ENCODE data around the gene ZNF687.

Gene ZNF687

GRCh38 chr1:151282883-151283725 is 1.0 kb downstream of the ZNF687 start:
- peak; percentile 9 for DNase-seq (ENCODE audit: low read depth)

GRCh38 chr1:151284013-151284577 is 2.0 kb downstream of the ZNF687 start:
- DNase-seq (ENCODE audit: low read depth) = no peak

DNA sequence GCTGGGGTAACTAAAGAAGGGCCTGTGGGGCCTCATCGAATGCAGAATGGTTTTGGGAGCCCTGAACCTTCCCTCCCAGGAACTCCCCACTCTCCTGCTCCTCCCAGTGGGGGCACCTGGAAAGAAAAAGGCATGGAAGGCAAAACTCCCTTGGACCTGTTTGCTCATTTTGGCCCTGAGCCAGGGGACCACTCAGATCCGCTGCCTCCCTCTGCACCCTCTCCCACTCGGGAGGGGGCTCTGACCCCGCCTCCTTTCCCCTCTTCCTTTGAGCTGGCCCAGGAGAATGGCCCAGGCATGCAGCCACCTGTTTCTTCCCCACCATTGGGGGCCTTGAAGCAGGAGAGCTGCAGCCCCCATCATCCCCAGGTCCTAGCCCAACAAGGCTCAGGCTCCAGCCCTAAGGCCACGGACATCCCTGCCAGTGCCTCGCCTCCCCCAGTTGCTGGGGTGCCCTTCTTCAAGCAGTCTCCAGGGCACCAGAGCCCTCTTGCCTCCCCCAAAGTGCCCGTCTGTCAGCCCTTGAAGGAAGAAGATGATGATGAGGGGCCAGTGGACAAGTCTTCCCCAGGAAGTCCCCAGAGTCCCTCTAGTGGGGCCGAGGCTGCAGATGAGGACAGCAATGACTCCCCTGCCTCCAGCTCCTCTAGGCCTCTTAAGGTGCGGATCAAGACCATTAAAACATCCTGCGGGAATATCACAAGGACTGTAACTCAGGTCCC is 4.7 kb downstream of the ZNF687 start:
- no peak for DNase-seq (ENCODE audit: low read depth)

DNA sequence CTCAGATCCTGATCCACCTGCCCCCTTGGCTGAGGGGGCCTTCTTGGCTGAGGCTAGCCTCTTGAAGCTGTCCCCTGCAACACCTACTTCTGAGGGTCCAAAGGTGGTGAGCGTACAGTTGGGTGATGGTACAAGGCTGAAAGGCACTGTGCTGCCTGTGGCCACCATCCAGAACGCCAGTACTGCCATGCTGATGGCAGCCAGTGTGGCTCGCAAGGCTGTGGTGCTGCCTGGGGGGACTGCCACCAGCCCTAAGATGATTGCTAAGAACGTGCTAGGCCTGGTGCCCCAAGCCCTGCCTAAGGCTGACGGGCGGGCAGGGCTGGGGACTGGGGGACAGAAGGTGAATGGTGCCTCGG is 5.2 kb downstream of the ZNF687 start:
- no peak for DNase-seq (ENCODE audit: low read depth)

- DNase-seq (ENCODE audit: low read depth) = no peak
Measured at GRCh38 chr1:151287767-151288500, 5.8 kb downstream of the ZNF687 start.

GRCh38 chr1:151288502-151288901 is 6.4 kb downstream of the ZNF687 start:
- no peak for DNase-seq (ENCODE audit: low read depth)

DNA sequence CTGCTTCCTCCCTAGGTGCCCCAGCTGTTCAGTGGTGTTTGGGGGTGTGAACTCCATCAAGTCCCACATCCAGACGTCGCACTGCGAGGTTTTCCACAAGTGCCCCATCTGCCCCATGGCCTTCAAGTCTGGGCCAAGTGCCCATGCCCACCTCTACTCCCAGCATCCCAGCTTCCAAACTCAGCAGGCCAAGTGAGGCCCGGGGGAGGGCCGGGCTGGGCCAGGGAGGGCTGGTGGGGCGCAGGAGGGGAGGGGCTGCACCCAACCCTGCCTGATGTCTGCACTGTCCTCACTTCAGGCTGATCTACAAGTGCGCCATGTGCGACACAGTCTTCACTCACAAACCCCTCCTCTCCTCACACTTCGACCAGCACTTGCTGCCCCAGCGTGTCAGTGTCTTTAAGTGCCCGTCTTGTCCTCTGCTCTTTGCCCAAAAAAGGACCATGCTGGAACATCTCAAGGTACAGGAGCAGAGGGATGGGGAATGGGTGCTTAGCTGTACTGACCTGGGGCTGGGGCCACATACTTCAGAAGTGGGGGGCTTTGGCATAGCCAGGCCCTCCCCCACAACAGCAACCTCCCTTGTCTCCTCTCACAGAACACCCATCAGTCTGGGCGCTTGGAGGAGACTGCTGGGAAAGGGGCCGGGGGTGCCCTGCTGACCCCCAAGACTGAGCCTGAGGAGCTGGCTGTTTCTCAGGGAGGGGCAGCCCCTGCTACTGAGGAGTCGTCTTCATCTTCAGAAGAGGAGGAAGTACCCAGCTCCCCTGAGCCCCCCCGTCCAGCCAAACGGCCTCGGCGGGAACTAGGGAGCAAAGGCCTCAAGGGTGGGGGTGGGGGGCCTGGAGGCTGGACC is 7.2 kb downstream of the ZNF687 start:
- DNase-seq (ENCODE audit: low read depth) = no peak

DNA sequence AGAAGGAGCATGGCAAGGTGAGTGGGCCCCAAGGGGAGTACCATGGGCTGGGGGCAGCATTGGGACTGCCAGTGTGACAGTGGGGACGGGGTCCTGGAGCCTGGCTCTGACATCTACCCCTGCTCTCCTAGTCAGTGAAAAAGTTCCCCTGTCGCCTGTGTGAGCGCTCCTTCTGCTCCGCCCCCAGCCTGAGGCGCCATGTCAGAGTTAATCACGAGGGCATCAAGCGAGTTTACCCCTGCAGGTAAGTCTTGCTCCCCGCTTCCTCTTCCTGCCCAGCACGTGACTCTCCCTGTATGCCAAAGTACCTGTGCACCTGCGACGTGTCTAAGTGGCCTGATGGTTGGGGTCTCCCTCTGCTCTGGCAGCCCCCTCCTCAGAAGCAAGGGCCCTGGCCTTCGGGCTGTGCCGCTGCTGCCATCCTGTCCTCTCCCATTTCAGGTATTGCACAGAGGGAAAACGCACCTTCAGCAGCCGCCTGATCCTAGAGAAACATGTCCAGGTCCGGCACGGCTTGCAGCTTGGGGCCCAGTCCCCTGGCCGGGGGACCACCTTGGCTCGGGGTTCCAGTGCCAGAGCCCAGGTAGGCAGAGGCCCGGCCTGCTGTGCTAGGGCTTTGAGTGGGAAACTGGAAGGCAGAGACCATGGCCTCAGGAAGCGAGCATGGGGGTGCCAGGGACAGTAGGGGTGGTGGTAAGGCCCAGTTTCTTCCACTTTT is 8.1 kb downstream of the ZNF687 start:
- no peak for DNase-seq (ENCODE audit: low read depth)

GRCh38 chr1:151290709-151291303 is 8.7 kb downstream of the ZNF687 start:
- DNase-seq (ENCODE audit: low read depth) = no peak

- no peak for DNase-seq (ENCODE audit: low read depth)
Measured at GRCh38 chr1:151292207-151293030, 10.3 kb downstream of the ZNF687 start.

GRCh38 chr1:151293093-151293492 is 11.0 kb downstream of the ZNF687 start:
- DNase-seq (ENCODE audit: low read depth) = no peak

DNA sequence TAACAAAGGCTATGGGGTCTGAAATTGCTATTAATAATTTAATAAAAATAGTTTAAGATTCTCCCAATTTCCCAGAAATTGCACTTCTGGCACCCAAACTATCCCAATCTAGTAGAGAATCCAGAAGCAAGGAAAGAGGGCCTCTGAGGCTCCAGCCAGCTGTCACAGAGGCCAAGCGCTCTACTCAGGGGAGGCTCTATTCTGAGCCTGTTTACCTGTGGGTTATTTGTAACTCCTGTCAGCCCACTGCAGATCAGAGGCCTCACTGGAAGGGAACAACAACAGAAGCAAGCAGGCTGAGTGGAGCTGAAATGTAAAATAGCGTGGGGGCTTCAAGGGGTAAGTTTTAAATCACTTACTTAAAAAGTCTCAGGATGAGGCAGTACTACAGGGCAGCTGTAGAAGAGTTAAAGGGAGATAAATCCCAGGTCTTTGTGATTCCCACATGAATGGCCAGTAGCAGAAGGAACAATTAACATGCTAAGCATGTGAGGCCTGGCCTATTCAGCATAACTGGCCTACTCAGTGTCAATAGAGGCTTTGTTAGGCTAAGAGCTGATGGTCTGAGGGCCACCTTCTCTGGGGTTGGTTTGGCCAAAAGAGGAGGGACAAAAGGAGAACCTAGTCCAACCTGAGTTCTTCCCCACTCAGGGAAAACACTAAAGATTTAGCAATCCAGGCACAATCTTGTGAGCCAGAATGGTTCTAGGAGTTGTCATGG is 12.8 kb downstream of the ZNF687 start:
- no peak for DNase-seq (ENCODE audit: low read depth)

GRCh38 chr1:151309811-151310323 is 27.8 kb downstream of the ZNF687 start:
- DNase-seq (ENCODE audit: low read depth) = no peak

GRCh38 chr1:151311011-151311410 is 28.9 kb downstream of the ZNF687 start:
- no peak for DNase-seq (ENCODE audit: low read depth)

- peak; percentile 21 for DNase-seq (ENCODE audit: low read depth)
Measured at GRCh38 chr1:151311589-151312331, 29.7 kb downstream of the ZNF687 start.

DNA sequence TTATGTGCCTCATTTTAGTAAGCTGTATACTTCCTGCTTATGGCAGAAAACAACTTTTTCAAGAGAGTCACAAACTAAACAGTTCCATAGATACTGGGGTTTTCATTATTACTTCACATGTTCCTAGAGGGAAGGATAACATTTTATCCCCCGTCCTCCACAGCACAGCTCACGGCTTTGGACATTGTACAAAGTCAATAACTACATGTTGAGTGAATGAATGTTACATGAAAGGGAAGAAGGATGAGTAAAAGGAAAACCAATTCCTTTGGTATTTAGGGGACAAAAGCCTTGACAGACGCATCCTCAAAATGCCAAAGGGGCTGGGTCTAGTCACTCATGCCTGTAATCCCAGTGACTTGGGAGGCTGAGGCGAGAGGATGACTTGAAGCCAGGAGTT is 30.3 kb downstream of the ZNF687 start:
- DNase-seq (ENCODE audit: low read depth) = no peak

- no peak for DNase-seq (ENCODE audit: low read depth)
Measured at GRCh38 chr1:151312826-151313225, 30.7 kb downstream of the ZNF687 start.

DNA sequence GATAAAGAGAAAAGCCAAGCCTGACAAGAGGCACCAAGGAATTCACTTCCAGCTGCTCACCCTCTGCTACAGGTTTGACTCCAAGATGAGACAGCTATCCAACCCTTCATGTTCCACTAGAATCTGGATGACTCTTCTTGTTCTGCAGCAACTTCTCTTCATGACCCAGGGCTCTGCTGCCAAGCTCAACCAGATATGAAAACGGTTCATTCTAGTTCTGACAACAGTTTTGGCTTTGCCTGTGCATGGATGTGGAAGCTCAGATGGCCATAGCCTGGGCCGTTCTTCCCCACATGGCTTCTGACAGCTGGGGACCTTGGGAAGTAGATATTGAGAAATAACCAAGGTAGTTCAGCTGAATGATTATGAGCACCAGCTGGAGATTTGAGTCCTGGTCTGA is 31.4 kb downstream of the ZNF687 start:
- DNase-seq (ENCODE audit: low read depth) = no peak
